A673 (cell line): Measurements from ENCODE around the gene ZNF385C.

Experiments used
- EZH2 ChIP-seq: fragments of 200-600 bp; sonication (generic); IDR thresholded peaks from 2 replicates; pipeline ENCODE4 v1.6.1; 2017; ENCODE audit warnings: borderline replicate concordance, low read depth, mild to moderate bottlenecking, mixed read lengths, antibody characterized with exemption, low read length; ENCODE audit not compliant: poor library complexity, severe bottlenecking
- TF ChIP-seq, protein P1 (sequence below): fragments of 300-800, 200-600 bp; sonication (generic); conservative IDR thresholded peaks from 2 replicates; pipeline ENCODE4 v1.5.1; 2017; ENCODE audit warnings: low read depth, mild to moderate bottlenecking, antibody characterized with exemption, low read length, moderate library complexity, mixed read lengths

DNA sequence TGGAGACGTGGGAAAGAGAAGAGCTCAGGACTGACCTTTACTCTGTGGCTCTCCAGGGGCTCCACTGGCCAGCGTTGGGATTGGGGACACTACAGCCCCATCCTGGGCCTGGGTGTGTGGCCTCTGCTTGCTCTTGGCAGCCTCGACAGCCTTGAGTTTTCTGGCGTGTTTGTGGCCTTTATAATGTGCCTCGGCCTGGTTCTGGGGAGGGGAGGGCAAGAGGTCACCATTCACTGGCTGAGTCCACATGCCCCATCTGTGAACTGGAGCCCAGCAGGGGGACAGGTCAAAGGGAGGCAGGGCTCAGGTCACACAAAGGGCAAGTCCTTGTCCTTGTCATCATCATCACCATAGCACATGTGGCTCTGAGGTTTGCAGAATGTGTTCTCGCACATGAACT, 66.7 kb downstream of the ZNF385C start:
- TF ChIP-seq, protein P1, sequence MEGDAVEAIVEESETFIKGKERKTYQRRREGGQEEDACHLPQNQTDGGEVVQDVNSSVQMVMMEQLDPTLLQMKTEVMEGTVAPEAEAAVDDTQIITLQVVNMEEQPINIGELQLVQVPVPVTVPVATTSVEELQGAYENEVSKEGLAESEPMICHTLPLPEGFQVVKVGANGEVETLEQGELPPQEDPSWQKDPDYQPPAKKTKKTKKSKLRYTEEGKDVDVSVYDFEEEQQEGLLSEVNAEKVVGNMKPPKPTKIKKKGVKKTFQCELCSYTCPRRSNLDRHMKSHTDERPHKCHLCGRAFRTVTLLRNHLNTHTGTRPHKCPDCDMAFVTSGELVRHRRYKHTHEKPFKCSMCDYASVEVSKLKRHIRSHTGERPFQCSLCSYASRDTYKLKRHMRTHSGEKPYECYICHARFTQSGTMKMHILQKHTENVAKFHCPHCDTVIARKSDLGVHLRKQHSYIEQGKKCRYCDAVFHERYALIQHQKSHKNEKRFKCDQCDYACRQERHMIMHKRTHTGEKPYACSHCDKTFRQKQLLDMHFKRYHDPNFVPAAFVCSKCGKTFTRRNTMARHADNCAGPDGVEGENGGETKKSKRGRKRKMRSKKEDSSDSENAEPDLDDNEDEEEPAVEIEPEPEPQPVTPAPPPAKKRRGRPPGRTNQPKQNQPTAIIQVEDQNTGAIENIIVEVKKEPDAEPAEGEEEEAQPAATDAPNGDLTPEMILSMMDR, result no peak
- no peak for TF ChIP-seq EZH2
